Thoracic aorta (tissue), 2 donors: ENCODE results near the gene PSMG4. TPM values are rescaled to one million over a fixed set of nuclear protein-coding genes. Genes with fewer than 3 reads are reported as not detected.

Experiments
- ATAC-seq: fragments of 150-250 bp; one replicate; pipeline ENCODE4 v1.8.0; 2017; ENCODE audit warnings: low read depth; ENCODE audit not compliant: insufficient number of reproducible peaks, low FRiP score
- DNase-seq: peaks from one replicate; pipeline ENCODE4 v3.0.0-alpha.2; 2020; ENCODE audit warnings: low spot score
- H3K27ac ChIP-seq, 2 donors: fragments of 200-600 bp; sonication (generic); 1 replicate in 1 of 2; 2 replicates in 1 of 2; pipeline ENCODE4 v1.5.1; 2016; ENCODE audit warnings: mild to moderate bottlenecking in 2 of 2, moderate library complexity in 2 of 2
- H3K27me3 ChIP-seq: fragments of 200-600 bp; sonication (generic); replicated peaks from 2 replicates; pipeline ENCODE4 v1.6.0; 2016; ENCODE audit warnings: mild to moderate bottlenecking; ENCODE audit not compliant: insufficient read depth
- H3K36me3 ChIP-seq: fragments of 200-600 bp; sonication (generic); one replicate; pipeline ENCODE4 v1.5.1; 2016
- H3K4me1 ChIP-seq, 2 donors: fragments of 200-600 bp; sonication (generic); 1 replicate in 1 of 2; 2 replicates in 1 of 2; pipeline versions ENCODE4 v1.5.1 to v1.6.0; 2016; ENCODE audit warnings: low read depth in 2 of 2, mild to moderate bottlenecking in 1 of 2; ENCODE audit not compliant: control insufficient read depth in 1 of 2
- H3K4me3 ChIP-seq: fragments of 200-600 bp; sonication (generic); 2 replicates; pipeline ENCODE4 v1.5.1; 2016; ENCODE audit warnings: mild to moderate bottlenecking
- H3K9me3 ChIP-seq: fragments of 200-600 bp; sonication (generic); 2 replicates; pipeline ENCODE4 v1.5.1; 2016
- CTCF ChIP-seq: fragments of 200-600 bp; sonication (generic); IDR thresholded peaks from one replicate; pipeline ENCODE4 v1.5.1; 2019; ENCODE audit warnings: antibody characterized with exemption
- total RNA-seq, 2 donors: library from RNA; depleted of rRNA; stranded (reverse); fragments of >200 nt; gene quantifications; one replicate each; pipeline versions ENCODE4 v1.1.0 to v1.2.3, GENCODE V29; 2016

PSMG4 gene
- total RNA-seq, 2 donors from 2014 or later, result 19.4 to 29.0 TPM

GRCh38 chr6:3310051-3310448, 51.3 kb downstream of the PSMG4 start:
- no peak for ATAC-seq

GRCh38 chr6:3310703-3311102, 52.0 kb downstream of the PSMG4 start:
- Histone ChIP-seq H3K27me3 (no peaks in the 10 kb centered on the region), H3K27ac (no peak overlapping the region), H3K9me3 (no peaks in the 10 kb centered on the region), H3K36me3 (no peaks in the 10 kb centered on the region), H3K4me1 (no peaks in the 10 kb centered on the region), H3K4me3 (no peak overlapping the region)
- TF ChIP-seq CTCF, result no peak
- ATAC-seq (no peak), DNase-seq (no peak)

More at GRCh38 chr6:3310051-3310448, 51.3 kb downstream of the PSMG4 start:
- Histone ChIP-seq H3K27ac (no peak overlapping the region), H3K4me1 (no peaks in the 10 kb centered on the region), H3K27me3 (no peaks in the 10 kb centered on the region), H3K4me3 (no peak overlapping the region), H3K9me3 (no peaks in the 10 kb centered on the region), H3K36me3 (no peaks in the 10 kb centered on the region)
- no peak for DNase-seq
- TF ChIP-seq CTCF, result no peak

- Histone ChIP-seq H3K9me3 (no peaks in the 10 kb centered on the region), H3K4me3 (no peak overlapping the region), H3K27ac (no peak overlapping the region), H3K27me3 (no peaks in the 10 kb centered on the region), H3K4me1 (no peaks in the 10 kb centered on the region), H3K36me3 (no peaks in the 10 kb centered on the region)
- TF ChIP-seq CTCF, result no peak
- ATAC-seq, result no peak
- no peak for DNase-seq
These were observed 53.1 kb downstream of the PSMG4 start for GRCh38 chr6:3311826-3312225.

- no peak overlapping the region for H3K4me3 ChIP-seq
- ATAC-seq (no peak), DNase-seq (no peak)
- H3K9me3 ChIP-seq, result no peaks in the 10 kb centered on the region
- no peaks in the 10 kb centered on the region for H3K4me1 ChIP-seq
- no peak overlapping the region for H3K27ac ChIP-seq
- no peaks in the 10 kb centered on the region for H3K36me3 ChIP-seq
- TF ChIP-seq CTCF, result no peak
- H3K27me3 ChIP-seq, result no peaks in the 10 kb centered on the region
These were observed 54.0 kb downstream of the PSMG4 start for GRCh38 chr6:3312604-3313231.

- Histone ChIP-seq H3K4me3 (no peak overlapping the region), H3K4me1 (no peaks in the 10 kb centered on the region), H3K36me3 (no peaks in the 10 kb centered on the region), H3K27me3 (no peaks in the 10 kb centered on the region), H3K9me3 (no peaks in the 10 kb centered on the region), H3K27ac (no peak overlapping the region)
- TF ChIP-seq CTCF, result no peak
- ATAC-seq (no peak), DNase-seq (no peak)
These were observed 55.4 kb downstream of the PSMG4 start for GRCh38 chr6:3314176-3314575.
